GM23338 (cell line): ENCODE measurements around the gene MTR. TPM values are rescaled to one million over a fixed set of nuclear protein-coding genes. Genes with fewer than 3 reads are reported as not detected.

Experiments used
- ATAC-seq: fragments of 200-7000 bp; cut with Tn5 transposase; 3 replicates; pipeline ENCODE4 v1.9.1; 2020
- DNase-seq: peaks from one replicate; pipeline ENCODE4 v3.0.0-alpha.2; 2015; ENCODE audit warnings: low spot score
- H2AFZ ChIP-seq: fragments of 200-600 bp; sonication (generic); 2 replicates; pipeline ENCODE4 v1.8.0; 2016; ENCODE audit warnings: antibody characterized with exemption, mild to moderate bottlenecking, moderate library complexity
- H3F3A ChIP-seq: fragments of 200-600 bp; sonication (generic); replicated peaks from 2 replicates; pipeline ENCODE4 v1.8.0; 2017; ENCODE audit warnings: antibody characterized with exemption, mixed run types, low read depth
- H3K27ac ChIP-seq: fragments of 200-600 bp; sonication (generic); 2 replicates; pipeline ENCODE4 v1.6.1; 2016; ENCODE audit warnings: low read depth
- H3K27me3 ChIP-seq: fragments of 200-600 bp; sonication (generic); 2 replicates; pipeline ENCODE4 v1.8.0; 2016; ENCODE audit warnings: mild to moderate bottlenecking, mixed run types, moderate library complexity; ENCODE audit not compliant: insufficient read depth
- H3K36me3 ChIP-seq: fragments of 200-600 bp; sonication (generic); 2 replicates; pipeline ENCODE4 v1.8.0; 2016; ENCODE audit warnings: mild to moderate bottlenecking; ENCODE audit not compliant: insufficient read depth
- H3K4me1 ChIP-seq: fragments of 200-600 bp; sonication (generic); 2 replicates; pipeline ENCODE4 v1.8.0; 2016; ENCODE audit warnings: mild to moderate bottlenecking, moderate library complexity; ENCODE audit not compliant: insufficient read depth
- H3K4me2 ChIP-seq: fragments of 200-600 bp; sonication (generic); 2 replicates; pipeline ENCODE4 v1.7.1; 2017; ENCODE audit warnings: mixed run types
- H3K4me3 ChIP-seq: fragments of 200-600 bp; sonication (generic); 2 replicates; pipeline ENCODE4 v1.6.1; 2016; ENCODE audit warnings: mixed run types
- H3K79me2 ChIP-seq: fragments of 200-600 bp; sonication (generic); replicated peaks from 2 replicates; pipeline ENCODE4 v1.8.0; 2017; ENCODE audit warnings: mild to moderate bottlenecking; ENCODE audit not compliant: insufficient read depth
- H3K9me2 ChIP-seq: fragments of 200-600 bp; sonication (generic); 2 replicates; pipeline ENCODE4 v1.8.0; 2017; ENCODE audit not compliant: insufficient read depth
- H4K20me1 ChIP-seq: fragments of 200-600 bp; sonication (generic); replicated peaks from 2 replicates; pipeline ENCODE4 v1.8.0; 2017; ENCODE audit warnings: mild to moderate bottlenecking; ENCODE audit not compliant: insufficient read depth
- H3K27ac Mint-ChIP-seq: 2 replicates; pipeline ENCODE4 v1.8.0; 2020; ENCODE audit warnings: inconsistent platforms, mild to moderate bottlenecking, moderate library complexity, mixed read lengths
- H3K27me3 Mint-ChIP-seq: 3 replicates; pipeline ENCODE4 v1.8.0; 2022; ENCODE audit warnings: low read depth, mild to moderate bottlenecking, moderate library complexity, mixed read lengths, inconsistent platforms; ENCODE audit not compliant: insufficient read depth, poor library complexity
- H3K36me3 Mint-ChIP-seq: 3 replicates; pipeline ENCODE4 v1.8.0; 2021; ENCODE audit warnings: low read depth, mild to moderate bottlenecking, inconsistent platforms, moderate library complexity, mixed read lengths
- H3K4me1 Mint-ChIP-seq: 3 replicates; pipeline ENCODE4 v1.8.0; 2020; ENCODE audit warnings: mild to moderate bottlenecking, inconsistent platforms, mixed read lengths
- H3K4me3 Mint-ChIP-seq: 3 replicates; pipeline ENCODE4 v1.8.0; 2021; ENCODE audit warnings: moderate library complexity, mild to moderate bottlenecking, inconsistent platforms, mixed read lengths
- H3K9me3 Mint-ChIP-seq: 3 replicates; pipeline ENCODE4 v1.8.0; 2020; ENCODE audit warnings: moderate library complexity, mild to moderate bottlenecking, inconsistent platforms, mixed read lengths
- CREB1 ChIP-seq: fragments of 250-450 bp; sonication (Bioruptor Pico); IDR thresholded peaks from 2 replicates; pipeline ENCODE4 v1.5.0; 2020; ENCODE audit warnings: low read depth, mild to moderate bottlenecking, moderate library complexity
- ETS1 ChIP-seq: IDR thresholded peaks from 2 replicates; pipeline ENCODE4 v1.6.1; 2016; ENCODE audit warnings: antibody characterized with exemption
- EZH2 ChIP-seq: fragments of 200-600 bp; sonication (generic); IDR thresholded peaks from one replicate; pipeline ENCODE4 v1.8.0; 2017; ENCODE audit warnings: antibody characterized with exemption, mild to moderate bottlenecking, low read depth; ENCODE audit not compliant: unreplicated experiment
- POLR2AphosphoS5 ChIP-seq: IDR thresholded peaks from 2 replicates; pipeline ENCODE4 v1.6.1; 2016; ENCODE audit warnings: antibody characterized with exemption, low read depth
- REST ChIP-seq: IDR thresholded peaks from one replicate; pipeline ENCODE4 v1.6.1; 2018; ENCODE audit warnings: antibody characterized with exemption; ENCODE audit not compliant: unreplicated experiment
- ZNF331 ChIP-seq: fragments of 250-450 bp; sonication (Bioruptor Pico); IDR thresholded peaks from 2 replicates; pipeline ENCODE4 v1.5.0; 2020; ENCODE audit warnings: low read depth, mild to moderate bottlenecking, moderate library complexity
- polyA plus RNA-seq: library from polyadenylated mRNA; unstranded; fragments of >200 nt; fragmentation: Nextera tagmentation; extraction: Ambion mirVana; gene quantifications from 2 replicates; pipeline ENCODE4 v1.2.1, GENCODE V29; 2016
- total RNA-seq: library from RNA; depleted of rRNA; stranded (reverse); fragments of >200 nt; shearing (Covaris generic); gene quantifications from 2 replicates; pipeline ENCODE4 v1.2.3, GENCODE V29; 2014
- TF ChIP-seq, protein P1 (sequence below), 2 experiments: fragments of 200-600 bp in 1 of 2; sonication (generic) in 1 of 2; conservative IDR thresholded peaks; 2 replicates each; pipeline versions ENCODE4 v1.5.1 to v1.6.1; 2016 to 2017; ENCODE audit warnings: antibody characterized with exemption in 2 of 2, low read depth in 2 of 2, mild to moderate bottlenecking in 2 of 2, moderate library complexity in 1 of 2

MTR gene
- total and polyA plus RNA-seq, 2 experiments from 2014 or later: 6.4 to 20.0 TPM

DNA sequence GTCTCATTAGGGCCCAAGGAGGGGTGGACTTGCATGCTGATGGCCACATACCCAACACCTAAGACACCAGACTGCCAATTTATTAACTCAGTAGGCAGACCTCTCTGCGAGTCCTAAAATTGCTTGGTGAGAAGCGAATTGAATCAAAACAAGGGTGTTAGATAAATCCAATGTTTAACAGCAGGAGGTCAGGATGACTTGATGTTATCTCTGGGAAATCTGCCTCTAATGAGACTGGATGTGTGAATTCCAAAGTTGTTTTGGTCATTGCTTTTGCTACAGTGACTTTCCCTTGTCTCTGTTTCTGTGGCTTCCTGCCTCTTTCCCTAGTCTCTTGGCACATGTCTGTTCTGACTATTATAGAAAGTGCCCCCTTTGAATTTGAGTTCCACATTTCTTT is 20.8 kb downstream of the MTR start (continued):
- TF ChIP-seq ETS1: no peak
- no peak for TF ChIP-seq REST
- TF ChIP-seq EZH2: no peak
- no peak for TF ChIP-seq CREB1 (CRISPR knock-in tag)
- TF ChIP-seq ZNF331 (CRISPR knock-in tag): no peak

DNA sequence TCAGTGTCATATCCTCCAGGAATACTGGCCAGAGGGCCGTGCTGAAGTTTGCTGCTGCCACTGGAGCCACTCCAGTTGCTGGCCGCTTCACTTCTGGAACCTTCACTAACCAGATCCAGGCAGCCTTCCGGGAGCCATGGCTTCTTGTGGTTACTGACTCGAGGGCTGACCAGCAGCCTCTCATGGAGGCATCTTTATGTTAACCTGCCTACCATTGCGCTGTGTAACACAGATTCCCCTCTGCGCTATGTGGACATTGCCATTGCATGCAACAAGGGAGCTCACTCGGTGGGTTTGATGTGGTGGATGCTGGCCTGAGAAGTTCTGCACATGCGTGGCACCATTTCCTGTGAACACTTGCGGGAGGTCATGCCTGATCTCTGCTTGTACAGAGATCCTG is 24.8 kb downstream of the MTR start:
- H3K9me3 Mint-ChIP-seq: no peaks in the 10 kb centered on the region
- Histone ChIP-seq H3K4me3 (no peak overlapping the region), H2AFZ (no peak overlapping the region), H3K4me2 (no peak overlapping the region), H3K9me2 (no peaks in the 10 kb centered on the region), H3K4me1 (no peaks in the 10 kb centered on the region), H3F3A (no peaks in the 10 kb centered on the region), H3K27me3 (no peaks in the 10 kb centered on the region), H3K27ac (no peak overlapping the region), H3K36me3 (peaks cover 5% of the 10 kb centered on the region), H3K79me2 (no peaks in the 10 kb centered on the region), H4K20me1 (no peaks in the 10 kb centered on the region; the same call in 1 of the 2 replicates)
- ATAC-seq: no peak
- peaks cover 24% of the 10 kb centered on the region; the same call in 2 of the 3 replicates for H3K36me3 Mint-ChIP-seq
- no peaks in the 10 kb centered on the region for H3K27me3 Mint-ChIP-seq
- no peaks in the 10 kb centered on the region for H3K4me1 Mint-ChIP-seq
- no peak overlapping the region for H3K27ac Mint-ChIP-seq
- DNase-seq: no peak
- H3K4me3 Mint-ChIP-seq: no peak overlapping the region
- TF ChIP-seq POLR2AphosphoS5 (no peak), CREB1 (CRISPR knock-in tag) (no peak), ETS1 (no peak), REST (no peak)
- TF ChIP-seq, protein P1, sequence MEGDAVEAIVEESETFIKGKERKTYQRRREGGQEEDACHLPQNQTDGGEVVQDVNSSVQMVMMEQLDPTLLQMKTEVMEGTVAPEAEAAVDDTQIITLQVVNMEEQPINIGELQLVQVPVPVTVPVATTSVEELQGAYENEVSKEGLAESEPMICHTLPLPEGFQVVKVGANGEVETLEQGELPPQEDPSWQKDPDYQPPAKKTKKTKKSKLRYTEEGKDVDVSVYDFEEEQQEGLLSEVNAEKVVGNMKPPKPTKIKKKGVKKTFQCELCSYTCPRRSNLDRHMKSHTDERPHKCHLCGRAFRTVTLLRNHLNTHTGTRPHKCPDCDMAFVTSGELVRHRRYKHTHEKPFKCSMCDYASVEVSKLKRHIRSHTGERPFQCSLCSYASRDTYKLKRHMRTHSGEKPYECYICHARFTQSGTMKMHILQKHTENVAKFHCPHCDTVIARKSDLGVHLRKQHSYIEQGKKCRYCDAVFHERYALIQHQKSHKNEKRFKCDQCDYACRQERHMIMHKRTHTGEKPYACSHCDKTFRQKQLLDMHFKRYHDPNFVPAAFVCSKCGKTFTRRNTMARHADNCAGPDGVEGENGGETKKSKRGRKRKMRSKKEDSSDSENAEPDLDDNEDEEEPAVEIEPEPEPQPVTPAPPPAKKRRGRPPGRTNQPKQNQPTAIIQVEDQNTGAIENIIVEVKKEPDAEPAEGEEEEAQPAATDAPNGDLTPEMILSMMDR (conservative IDR thresholded peaks at IDR 0.05; ENCODE audit: low read depth in 2 of 2): no peak
